ENCODE measurements around the gene DMRT1.

DMRT1 gene

DNA sequence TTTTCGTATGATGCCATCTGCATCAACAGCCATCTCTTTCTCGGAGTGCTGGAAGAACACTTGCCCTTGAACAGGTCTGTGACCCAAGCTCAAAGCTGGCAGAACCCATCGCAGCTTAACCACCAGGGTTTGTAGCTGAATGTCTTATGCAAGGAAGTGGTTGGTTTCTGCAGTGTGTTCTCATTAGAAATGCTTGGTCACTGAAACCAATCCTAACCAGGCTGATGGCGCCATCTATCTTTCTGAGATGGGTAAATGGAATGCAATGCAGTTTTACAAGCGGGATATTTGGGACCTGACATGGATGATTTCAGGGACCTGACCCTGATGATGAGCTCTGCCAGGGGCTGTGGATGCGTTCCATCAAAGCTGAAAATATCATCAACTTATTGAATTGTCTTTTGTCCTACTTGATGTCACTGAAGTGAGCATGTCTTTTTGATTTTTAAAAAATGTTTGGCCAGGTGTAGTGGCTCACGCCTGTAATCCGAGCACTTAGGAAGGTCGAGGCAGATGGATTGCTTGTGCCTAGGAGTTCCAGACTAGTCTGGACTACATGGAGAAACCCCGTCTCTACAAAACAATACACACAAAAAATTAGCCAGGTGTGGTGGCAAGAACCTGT lies 163.7 kb downstream of the DMRT1 start:
- peak; percentile 88 for FAIRE-seq

DNA sequence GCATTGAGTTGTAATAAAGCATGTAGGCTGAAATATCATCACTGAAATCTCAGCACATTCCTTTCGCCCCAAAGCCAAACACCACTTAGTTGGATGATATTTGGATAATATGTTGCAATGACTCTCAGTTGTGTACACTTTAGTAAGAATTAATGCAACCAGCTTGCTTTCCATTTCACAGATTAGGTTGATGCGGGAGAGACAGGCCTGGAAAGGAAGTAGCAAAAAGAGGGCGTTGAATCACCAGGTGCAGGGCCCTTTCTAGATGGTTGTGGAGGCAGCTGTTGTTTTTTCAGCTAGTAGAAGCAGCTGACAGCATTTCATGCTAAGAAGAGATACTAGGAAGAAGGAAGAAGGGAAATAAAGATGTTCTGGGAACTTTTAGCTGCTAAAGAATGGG lies 165.8 kb downstream of the DMRT1 start:
- FAIRE-seq: no peak

DNA sequence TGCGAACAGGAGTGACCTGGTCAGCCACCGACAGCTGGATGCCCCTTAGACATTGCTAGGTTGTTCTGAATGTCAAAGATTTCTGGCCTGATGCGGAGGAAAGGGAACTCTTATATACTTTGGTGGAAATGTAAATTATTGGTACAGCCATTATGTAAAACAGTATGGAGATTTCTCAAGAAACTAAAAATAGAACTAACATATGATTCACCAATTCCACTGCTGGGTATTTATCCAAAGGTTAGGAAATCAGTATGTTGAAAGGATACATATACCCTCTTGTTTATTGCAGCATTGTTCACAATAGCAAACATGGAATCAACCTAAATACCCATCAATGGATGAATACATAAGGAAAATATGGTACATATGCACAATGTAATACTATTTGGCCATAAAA lies 166.7 kb downstream of the DMRT1 start:
- no peak for FAIRE-seq

DNA sequence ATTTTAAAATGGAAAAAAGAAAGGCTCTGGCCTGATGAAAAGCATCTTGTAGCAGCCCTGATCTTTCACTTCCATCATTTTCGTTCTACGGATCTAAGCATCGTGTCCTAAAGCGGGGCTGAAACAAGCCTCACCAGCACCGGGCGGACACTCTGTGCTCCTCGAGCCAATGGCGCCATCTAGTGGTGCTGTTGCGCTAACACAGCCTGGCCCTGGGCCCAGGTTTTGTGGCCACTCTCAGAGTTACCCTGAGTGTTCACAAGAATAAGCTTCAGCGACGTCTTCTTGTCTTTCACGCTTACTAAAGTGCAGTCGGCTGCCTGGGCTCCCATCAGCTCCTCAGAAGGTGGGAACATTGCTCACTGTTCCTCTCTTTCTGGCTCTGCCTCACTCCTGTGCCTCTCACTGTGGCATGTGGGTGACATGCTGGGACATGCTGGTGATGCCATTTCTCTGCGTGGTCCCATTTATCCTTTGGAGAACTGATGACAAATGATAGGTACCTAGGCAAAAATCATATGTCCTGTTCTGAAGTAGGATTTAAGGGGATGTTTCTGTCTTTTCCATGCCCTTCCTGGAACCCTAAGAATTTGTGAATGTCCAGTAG lies 167.7 kb downstream of the DMRT1 start:
- peak; percentile 57 for FAIRE-seq

DNA sequence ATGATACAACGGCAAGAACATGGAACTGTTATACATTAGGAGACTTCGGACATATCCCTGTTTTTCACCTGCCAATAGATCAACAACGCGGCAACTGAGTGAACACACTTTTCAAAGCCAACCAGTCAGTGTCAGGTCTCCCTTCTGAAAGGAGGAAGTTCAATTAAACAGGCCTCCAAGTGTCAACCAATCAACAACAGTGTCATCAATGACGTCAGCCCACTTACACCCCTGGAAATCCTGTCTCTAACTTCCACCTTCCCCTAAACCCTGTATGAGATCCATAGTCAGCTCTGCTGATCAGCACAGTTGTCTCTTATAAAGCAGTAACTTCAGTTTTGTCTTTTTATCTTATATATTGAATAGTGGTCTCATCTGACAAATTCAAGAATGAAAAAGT lies 171.5 kb downstream of the DMRT1 start:
- no peak for FAIRE-seq

DNA sequence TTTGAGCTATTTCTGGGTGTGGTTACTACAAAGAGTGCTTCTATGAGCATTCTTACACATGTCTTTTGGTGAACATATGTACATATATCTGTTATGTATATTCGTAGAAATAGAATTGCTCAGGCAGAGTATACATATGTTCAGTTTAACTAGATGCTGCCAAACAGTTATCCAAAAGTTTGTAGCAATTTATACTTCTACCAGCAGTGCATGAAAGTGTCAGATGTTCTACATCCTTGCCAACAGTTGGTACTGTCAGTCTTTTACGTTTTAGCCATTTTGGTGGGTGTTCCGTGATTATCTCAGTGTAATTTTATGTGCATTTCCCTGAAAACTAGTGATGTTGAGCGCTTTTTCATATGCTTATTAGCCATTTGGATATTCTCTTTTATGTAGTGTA lies 172.7 kb downstream of the DMRT1 start:
- no peak for FAIRE-seq

DNA sequence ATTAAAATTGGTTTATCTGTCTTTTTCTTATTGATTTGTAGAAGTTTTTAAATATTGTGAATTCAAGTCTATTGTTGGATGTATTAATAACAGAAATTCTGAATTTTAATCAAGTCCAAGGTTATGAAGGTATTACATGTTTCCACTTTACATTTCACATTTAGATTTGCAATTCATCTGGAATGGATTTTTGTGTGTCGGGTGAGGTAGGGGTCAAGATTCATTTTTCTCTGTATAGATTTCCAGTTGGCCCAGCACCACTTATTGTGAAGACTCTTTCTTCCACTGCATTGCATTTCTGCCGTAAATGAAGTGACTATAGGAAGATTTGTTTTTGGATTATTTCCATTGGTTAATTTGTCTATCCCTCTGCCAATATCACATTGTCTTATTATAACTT lies 173.1 kb downstream of the DMRT1 start:
- FAIRE-seq: no peak

DNA sequence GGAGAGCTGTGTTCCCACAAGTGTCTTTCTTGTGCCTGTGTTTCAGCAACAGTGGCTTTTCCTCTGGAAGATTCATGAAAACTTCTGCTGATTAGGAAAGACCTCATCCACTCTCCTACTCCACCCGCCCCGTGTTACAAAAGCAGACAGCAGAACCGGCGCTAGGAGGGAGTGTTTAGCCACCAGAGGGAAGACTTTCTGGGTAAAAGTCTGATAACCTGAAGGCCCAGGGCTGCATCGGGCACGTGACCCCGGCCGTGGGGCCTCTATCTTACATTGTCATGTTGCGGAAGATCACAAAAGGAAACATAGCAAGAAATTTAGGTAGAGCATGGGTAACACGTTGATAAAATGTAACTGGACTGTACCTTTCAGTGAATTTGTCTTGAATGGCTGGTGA lies 176.6 kb downstream of the DMRT1 start:
- no peak for FAIRE-seq
